Endothelial cell (in vitro differentiated cells): ENCODE results near the gene MPHOSPH9. TPM values are rescaled to one million over a fixed set of nuclear protein-coding genes. Genes with fewer than 3 reads are reported as not detected.

Source experiments
- DNase-seq: peaks from one replicate; pipeline ENCODE4 v3.0.0; 2021; ENCODE audit warnings: low spot score
- H3K27ac Mint-ChIP-seq: one replicate; pipeline ENCODE4 v1.8.0; 2021; ENCODE audit warnings: mixed read lengths, inconsistent platforms; ENCODE audit not compliant: unreplicated experiment
- H3K27me3 Mint-ChIP-seq: one replicate; pipeline ENCODE4 v1.8.0; 2021; ENCODE audit warnings: mild to moderate bottlenecking, moderate library complexity, mixed read lengths, inconsistent platforms; ENCODE audit not compliant: unreplicated experiment
- H3K36me3 Mint-ChIP-seq: one replicate; pipeline ENCODE4 v1.8.0; 2021; ENCODE audit warnings: mild to moderate bottlenecking, low read depth, mixed read lengths, inconsistent platforms; ENCODE audit not compliant: unreplicated experiment
- H3K4me1 Mint-ChIP-seq: one replicate; pipeline ENCODE4 v1.8.0; 2021; ENCODE audit warnings: mild to moderate bottlenecking, mixed read lengths, inconsistent platforms; ENCODE audit not compliant: unreplicated experiment
- H3K4me3 Mint-ChIP-seq: one replicate; pipeline ENCODE4 v1.8.0; 2021; ENCODE audit warnings: mild to moderate bottlenecking, mixed read lengths, inconsistent platforms; ENCODE audit not compliant: unreplicated experiment
- H3K9me3 Mint-ChIP-seq: one replicate; pipeline ENCODE4 v1.8.0; 2021; ENCODE audit warnings: mixed read lengths, inconsistent platforms; ENCODE audit not compliant: unreplicated experiment
- total RNA-seq: library from RNA; stranded (reverse); fragmentation: NEBNext Ultra II Directional; extraction: Animal tissue kit (Norgen Biotek cat#: 25700); gene quantifications from one replicate; pipeline ENCODE4 v1.2.1, GENCODE V29; 2021; ENCODE audit not compliant: unreplicated experiment
- TF ChIP-seq, protein P1 (sequence below): fragments of 200-600 bp; sonication (generic); IDR thresholded peaks from one replicate; pipeline ENCODE4 v1.5.0; 2021; ENCODE audit warnings: antibody characterized with exemption; ENCODE audit not compliant: unreplicated experiment

MPHOSPH9 gene
- total RNA-seq, 1 donor from 2014 or later: 30.1 TPM

DNA sequence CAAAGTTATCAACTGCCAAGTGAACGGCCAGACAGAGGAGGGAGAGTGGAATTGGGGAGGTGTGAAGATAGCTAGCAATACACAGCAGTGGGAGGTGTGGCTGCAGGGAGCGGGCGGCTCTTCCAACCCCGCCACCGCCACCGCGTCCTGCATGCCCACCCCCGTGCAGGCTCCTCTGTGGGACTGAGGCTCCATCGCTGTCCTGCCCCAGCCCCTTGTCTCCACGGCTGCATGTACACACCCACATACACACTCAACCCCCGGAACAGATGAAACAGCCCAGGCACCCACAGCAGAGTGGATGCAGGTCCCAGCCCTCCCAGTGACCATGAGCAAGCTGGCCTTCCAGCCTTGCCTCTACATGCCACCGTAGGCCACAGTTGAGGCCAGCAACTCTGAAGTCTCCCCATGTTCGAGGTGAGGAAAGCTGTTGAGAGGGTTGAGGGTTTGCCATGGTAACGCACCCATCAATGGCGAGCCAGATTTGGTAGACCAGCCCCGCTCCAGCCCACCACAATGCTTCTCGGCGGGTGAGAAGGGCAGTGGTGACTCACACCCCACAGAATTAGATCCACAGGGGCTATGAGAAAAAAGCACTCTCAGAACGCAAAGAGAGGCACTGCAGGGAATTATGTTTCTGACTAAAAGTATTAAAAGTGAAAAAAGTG, 121.3 kb downstream of the MPHOSPH9 start:
- Mint-ChIP-seq H3K36me3 (no peaks in the 10 kb centered on the region), H3K27ac (no peak overlapping the region), H3K4me1 (peaks cover 19% of the 10 kb centered on the region), H3K27me3 (peaks cover 4% of the 10 kb centered on the region), H3K9me3 (no peaks in the 10 kb centered on the region), H3K4me3 (no peak overlapping the region)
- DNase-seq: no peak
- TF ChIP-seq, protein P1, sequence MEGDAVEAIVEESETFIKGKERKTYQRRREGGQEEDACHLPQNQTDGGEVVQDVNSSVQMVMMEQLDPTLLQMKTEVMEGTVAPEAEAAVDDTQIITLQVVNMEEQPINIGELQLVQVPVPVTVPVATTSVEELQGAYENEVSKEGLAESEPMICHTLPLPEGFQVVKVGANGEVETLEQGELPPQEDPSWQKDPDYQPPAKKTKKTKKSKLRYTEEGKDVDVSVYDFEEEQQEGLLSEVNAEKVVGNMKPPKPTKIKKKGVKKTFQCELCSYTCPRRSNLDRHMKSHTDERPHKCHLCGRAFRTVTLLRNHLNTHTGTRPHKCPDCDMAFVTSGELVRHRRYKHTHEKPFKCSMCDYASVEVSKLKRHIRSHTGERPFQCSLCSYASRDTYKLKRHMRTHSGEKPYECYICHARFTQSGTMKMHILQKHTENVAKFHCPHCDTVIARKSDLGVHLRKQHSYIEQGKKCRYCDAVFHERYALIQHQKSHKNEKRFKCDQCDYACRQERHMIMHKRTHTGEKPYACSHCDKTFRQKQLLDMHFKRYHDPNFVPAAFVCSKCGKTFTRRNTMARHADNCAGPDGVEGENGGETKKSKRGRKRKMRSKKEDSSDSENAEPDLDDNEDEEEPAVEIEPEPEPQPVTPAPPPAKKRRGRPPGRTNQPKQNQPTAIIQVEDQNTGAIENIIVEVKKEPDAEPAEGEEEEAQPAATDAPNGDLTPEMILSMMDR: no peak

DNA sequence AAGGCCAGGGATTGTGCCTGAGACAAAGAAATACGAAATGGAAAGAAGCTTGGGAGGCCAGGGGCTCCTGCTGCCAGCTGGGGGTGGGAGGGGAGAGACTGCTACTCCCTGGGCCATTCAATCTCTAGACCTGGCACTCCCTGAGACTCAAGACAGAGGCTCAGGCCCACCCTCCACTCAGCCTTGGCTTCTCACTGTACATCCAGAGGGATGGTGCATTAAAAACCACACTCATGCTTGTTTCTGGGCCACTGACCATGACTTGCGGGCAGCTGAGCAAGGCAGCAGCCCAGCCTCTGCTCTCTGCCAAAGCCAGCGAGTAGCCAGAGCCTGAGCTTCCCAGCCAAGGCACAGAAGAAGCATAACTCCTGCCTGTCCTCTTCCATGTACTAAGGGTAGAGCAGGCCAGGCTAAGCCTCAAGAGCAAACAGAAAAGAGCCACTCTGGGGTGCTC, 123.6 kb downstream of the MPHOSPH9 start:
- no peak for DNase-seq
- H3K27me3 Mint-ChIP-seq: peaks cover 11% of the 10 kb centered on the region
- TF ChIP-seq, protein P1: no peak
- H3K36me3 Mint-ChIP-seq: peaks cover 10% of the 10 kb centered on the region
- no peak overlapping the region for H3K4me3 Mint-ChIP-seq
- H3K9me3 Mint-ChIP-seq: no peaks in the 10 kb centered on the region
- H3K4me1 Mint-ChIP-seq: peaks cover 42% of the 10 kb centered on the region
- no peak overlapping the region for H3K27ac Mint-ChIP-seq

DNA sequence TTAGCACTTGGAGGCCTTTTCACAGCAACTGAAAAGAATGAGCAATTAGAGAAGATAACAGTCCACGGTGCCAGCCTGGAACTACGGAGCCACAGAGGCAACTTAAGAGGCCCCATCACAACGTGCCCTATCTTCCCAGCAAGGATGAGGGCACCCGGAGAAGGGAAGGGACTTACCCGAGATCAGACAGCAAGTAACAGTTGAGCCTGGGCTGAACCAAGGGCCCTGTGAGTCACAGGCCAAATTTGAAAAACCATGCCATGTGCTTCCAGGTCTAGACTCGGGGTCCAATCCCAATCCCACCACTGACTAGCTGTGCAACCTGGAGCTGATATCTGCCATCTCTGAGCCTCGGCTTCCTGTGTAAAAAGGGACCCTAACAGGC, 124.3 kb downstream of the MPHOSPH9 start:
- Mint-ChIP-seq H3K36me3 (peaks cover 10% of the 10 kb centered on the region), H3K27ac (no peak overlapping the region), H3K4me1 (peaks cover 45% of the 10 kb centered on the region), H3K9me3 (no peaks in the 10 kb centered on the region), H3K4me3 (no peak overlapping the region), H3K27me3 (peaks cover 11% of the 10 kb centered on the region)
- TF ChIP-seq, protein P1: no peak
- no peak for DNase-seq

DNA sequence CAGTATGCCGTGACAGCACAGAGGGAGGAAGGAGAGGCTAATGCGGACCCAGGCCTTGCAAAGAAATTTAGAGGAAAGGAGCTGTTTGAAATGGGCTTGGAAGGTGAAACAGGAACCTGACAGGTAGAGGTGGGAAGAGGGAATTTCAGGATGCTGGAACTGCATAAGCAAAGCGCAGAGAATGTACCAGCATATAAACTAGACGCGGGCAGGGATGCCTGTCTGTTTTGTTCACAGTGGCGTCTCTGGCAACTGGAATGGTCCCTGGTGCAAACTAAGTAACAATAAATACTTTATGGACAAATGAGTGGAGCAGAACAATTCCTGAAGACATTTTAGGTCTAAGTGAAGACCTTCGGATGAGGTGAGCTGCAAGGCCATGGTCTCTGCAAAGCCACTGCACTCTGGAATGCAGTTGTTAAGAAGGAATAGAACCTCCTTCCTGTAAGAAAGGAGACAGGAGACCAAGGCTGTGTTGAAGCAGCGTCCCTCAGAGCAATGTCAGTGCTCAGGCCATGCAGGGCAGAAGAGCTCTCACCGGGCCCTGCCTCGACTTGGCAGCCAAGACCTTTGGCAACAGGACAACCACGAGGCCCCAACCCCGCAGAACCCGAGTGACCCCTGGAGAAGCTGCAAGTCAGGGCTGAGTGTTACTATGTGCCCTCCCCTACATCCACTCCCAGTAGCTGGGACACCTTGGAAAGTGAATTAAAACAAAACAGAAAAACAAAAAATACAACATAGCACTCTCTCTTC, 124.8 kb downstream of the MPHOSPH9 start:
- H3K27ac Mint-ChIP-seq: no peak overlapping the region
- DNase-seq: no peak
- H3K36me3 Mint-ChIP-seq: peaks cover 10% of the 10 kb centered on the region
- TF ChIP-seq, protein P1: no peak
- H3K27me3 Mint-ChIP-seq: peaks cover 11% of the 10 kb centered on the region
- H3K4me3 Mint-ChIP-seq: no peak overlapping the region
- H3K4me1 Mint-ChIP-seq: peaks cover 48% of the 10 kb centered on the region
- H3K9me3 Mint-ChIP-seq: no peaks in the 10 kb centered on the region
